ENCODE data around the gene UGT1A3.

- no peak for TF ChIP-seq CTCF (conservative IDR thresholded peaks at IDR 0.05; ENCODE audit: low read depth, low read length)
- TF ChIP-seq EZH2 (IDR thresholded peaks at IDR 0.05; ENCODE audit: borderline replicate concordance, low read depth, low read length, poor library complexity, severe bottlenecking) = no peak
Observed at GRCh38 chr2:233679196-233679595, 49.6 kb upstream of the UGT1A3 start.

Data from A673 (cell line).